Skin epidermis (tissue), 12 donors: ENCODE results near the gene PLPP1.

Source experiments
- H3K27ac ChIP-seq, 21 experiments: fragments of 200-600 bp; sonication (generic) in 11 of 21; one replicate each; pipeline ENCODE4 v1.5.0; 2020; ENCODE audit warnings: mild to moderate bottlenecking in 3 of 21, inconsistent platforms in 2 of 21, moderate library complexity in 2 of 21
- H3K4me3 ChIP-seq, 7 experiments: fragments of 200-600 bp; sonication (generic) in 2 of 7; one replicate each; pipeline ENCODE4 v1.5.0; 2020; ENCODE audit warnings: inconsistent platforms in 2 of 7, mild to moderate bottlenecking in 2 of 7, moderate library complexity in 1 of 7

PLPP1 gene

DNA sequence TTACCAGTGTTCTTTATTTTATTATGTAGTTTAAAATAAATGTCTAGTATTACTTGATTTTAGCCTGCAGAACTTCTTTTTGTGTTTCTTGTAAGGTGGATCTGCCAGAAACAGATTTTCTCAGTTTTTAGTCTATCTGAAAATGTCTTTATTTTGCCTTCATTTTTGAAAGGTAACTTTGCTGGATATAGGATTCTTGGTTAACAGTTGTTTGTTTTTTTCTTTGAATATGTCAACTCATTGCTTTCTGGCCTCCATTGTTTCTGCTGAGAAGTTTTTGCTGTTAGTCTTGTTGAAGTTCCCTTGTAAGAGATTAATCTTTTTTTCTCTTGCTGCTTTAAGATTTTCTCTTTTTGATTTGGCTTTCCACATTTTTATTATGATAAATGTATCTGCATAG, 151.5 kb downstream of the PLPP1 start:
- H3K27ac ChIP-seq: no peak overlapping the region
- H3K4me3 ChIP-seq: no peak overlapping the region

DNA sequence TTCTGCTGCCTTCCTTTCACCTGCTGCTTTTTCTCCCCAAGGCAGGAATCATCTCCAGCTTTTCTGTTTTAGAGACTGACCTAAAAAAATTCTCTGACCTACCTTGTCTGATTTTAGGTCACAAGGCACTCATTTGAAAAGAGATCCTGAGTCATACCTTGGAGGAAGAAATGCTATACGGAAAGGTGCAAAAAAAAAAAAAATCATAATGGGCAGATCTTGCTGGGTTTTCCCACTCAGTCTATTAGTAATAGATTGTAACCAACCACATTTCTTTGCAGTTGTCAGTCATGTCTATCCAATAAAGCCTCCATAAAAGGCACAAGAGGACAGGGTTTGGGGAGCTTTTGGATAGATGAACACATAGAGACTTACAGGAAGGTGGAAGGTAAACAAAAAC, 157.0 kb downstream of the PLPP1 start:
- Histone ChIP-seq H3K27ac (no peak overlapping the region), H3K4me3 (no peak overlapping the region)
